Measurements from ENCODE around the gene SLC35A3.

The SLC35A3 gene

DNA sequence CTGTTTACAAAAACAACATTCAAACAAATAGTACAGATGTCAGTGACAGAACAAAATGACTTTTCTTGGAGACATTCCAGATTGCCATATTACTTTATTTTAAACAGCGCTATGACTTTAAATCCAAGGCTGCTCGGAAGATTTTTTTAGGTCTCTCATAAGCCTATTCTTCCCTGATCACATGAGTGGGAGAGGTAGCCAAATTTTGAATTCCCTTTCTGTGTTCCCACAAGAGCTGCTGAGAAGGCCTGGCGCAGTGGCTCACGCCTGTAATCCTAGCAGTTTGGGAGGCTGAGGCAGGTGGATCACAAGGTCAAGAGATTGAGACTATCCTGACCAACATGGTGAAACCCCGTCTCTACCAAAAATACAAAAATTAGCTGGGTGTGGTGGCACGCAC is 53.7 kb downstream of the SLC35A3 start:
- Histone ChIP-seq H3K36me3 (no peaks in the 10 kb centered on the region), H3K27ac (no peak overlapping the region), H3K27me3 (no peaks in the 10 kb centered on the region), H3K4me3 (ENCODE audit: low read depth in 1 of 2, low read length in 1 of 2) (no peak overlapping the region), H3K4me1 (ENCODE audit: control insufficient read depth in 1 of 2, insufficient read depth in 1 of 2, low read depth in 1 of 2, low read length in 1 of 2) (no peaks in the 10 kb centered on the region), H3K9me3 (no peaks in the 10 kb centered on the region)
- TF ChIP-seq, protein P1, sequence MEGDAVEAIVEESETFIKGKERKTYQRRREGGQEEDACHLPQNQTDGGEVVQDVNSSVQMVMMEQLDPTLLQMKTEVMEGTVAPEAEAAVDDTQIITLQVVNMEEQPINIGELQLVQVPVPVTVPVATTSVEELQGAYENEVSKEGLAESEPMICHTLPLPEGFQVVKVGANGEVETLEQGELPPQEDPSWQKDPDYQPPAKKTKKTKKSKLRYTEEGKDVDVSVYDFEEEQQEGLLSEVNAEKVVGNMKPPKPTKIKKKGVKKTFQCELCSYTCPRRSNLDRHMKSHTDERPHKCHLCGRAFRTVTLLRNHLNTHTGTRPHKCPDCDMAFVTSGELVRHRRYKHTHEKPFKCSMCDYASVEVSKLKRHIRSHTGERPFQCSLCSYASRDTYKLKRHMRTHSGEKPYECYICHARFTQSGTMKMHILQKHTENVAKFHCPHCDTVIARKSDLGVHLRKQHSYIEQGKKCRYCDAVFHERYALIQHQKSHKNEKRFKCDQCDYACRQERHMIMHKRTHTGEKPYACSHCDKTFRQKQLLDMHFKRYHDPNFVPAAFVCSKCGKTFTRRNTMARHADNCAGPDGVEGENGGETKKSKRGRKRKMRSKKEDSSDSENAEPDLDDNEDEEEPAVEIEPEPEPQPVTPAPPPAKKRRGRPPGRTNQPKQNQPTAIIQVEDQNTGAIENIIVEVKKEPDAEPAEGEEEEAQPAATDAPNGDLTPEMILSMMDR (IDR thresholded peaks at IDR 0.05): no peak

- no peak overlapping the region for H3K27ac ChIP-seq
- no peak overlapping the region for H3K4me3 ChIP-seq (ENCODE audit: low read depth in 1 of 2, low read length in 1 of 2)
Measured at GRCh38 chr1:100027212-100027611, 57.4 kb downstream of the SLC35A3 start.

DNA sequence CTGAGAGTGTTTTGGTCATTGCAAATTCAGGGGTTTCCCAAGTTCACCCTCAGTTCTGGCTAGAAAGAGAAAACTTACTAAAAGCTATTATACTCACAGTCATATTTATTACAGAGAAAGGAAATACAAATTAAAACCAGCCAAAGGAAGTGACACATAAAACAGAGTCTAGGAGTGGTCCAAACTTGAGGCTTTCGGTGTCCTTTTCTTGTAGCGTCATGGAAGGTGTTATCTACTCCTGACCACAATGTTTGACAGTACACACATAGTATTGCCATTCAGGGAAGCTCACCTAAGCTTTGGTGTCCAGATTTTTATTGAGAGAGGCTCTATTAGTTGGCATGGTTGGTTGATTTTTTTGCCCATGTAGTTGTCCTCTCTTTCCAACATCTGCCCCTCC is 59.0 kb downstream of the SLC35A3 start:
- Histone ChIP-seq H3K27me3 (no peaks in the 10 kb centered on the region), H3K36me3 (no peaks in the 10 kb centered on the region), H3K4me1 (ENCODE audit: control insufficient read depth in 1 of 2, insufficient read depth in 1 of 2, low read depth in 1 of 2, low read length in 1 of 2) (no peaks in the 10 kb centered on the region), H3K27ac (no peak overlapping the region), H3K4me3 (ENCODE audit: low read depth in 1 of 2, low read length in 1 of 2) (no peak overlapping the region), H3K9me3 (no peaks in the 10 kb centered on the region)
- TF ChIP-seq, protein P1 (IDR thresholded peaks at IDR 0.05): no peak

More at GRCh38 chr1:100027212-100027611, 57.4 kb downstream of the SLC35A3 start:
- Histone ChIP-seq H3K4me1 (ENCODE audit: control insufficient read depth in 1 of 2, insufficient read depth in 1 of 2, low read depth in 1 of 2, low read length in 1 of 2) (no peaks in the 10 kb centered on the region), H3K9me3 (no peaks in the 10 kb centered on the region), H3K36me3 (no peaks in the 10 kb centered on the region), H3K27me3 (no peaks in the 10 kb centered on the region)
- TF ChIP-seq, protein P1 (IDR thresholded peaks at IDR 0.05): no peak

GRCh38 chr1:100034470-100034869 is 64.7 kb downstream of the SLC35A3 start:
- H3K4me3 ChIP-seq (ENCODE audit: low read depth in 1 of 2, low read length in 1 of 2): no peak overlapping the region
- H3K27me3 ChIP-seq: no peaks in the 10 kb centered on the region
- H3K36me3 ChIP-seq: no peaks in the 10 kb centered on the region
- TF ChIP-seq, protein P1 (IDR thresholded peaks at IDR 0.05): no peak
- peaks cover 13 to 19% of the 10 kb centered on the region in 2 experiments for H3K4me1 ChIP-seq (ENCODE audit: control insufficient read depth in 1 of 2, insufficient read depth in 1 of 2, low read depth in 1 of 2, low read length in 1 of 2)
- no peaks in the 10 kb centered on the region for H3K9me3 ChIP-seq
- no peak overlapping the region for H3K27ac ChIP-seq

- Histone ChIP-seq H3K4me3 (ENCODE audit: low read depth in 1 of 2, low read length in 1 of 2) (no peak overlapping the region), H3K9me3 (no peaks in the 10 kb centered on the region), H3K4me1 (ENCODE audit: control insufficient read depth in 1 of 2, insufficient read depth in 1 of 2, low read depth in 1 of 2, low read length in 1 of 2) (peaks cover 20 to 26% of the 10 kb centered on the region in 2 experiments), H3K27me3 (no peaks in the 10 kb centered on the region), H3K36me3 (no peaks in the 10 kb centered on the region), H3K27ac (no peak overlapping the region)
- TF ChIP-seq, protein P1 (IDR thresholded peaks at IDR 0.05): no peak
Measured at GRCh38 chr1:100035214-100035613, 65.4 kb downstream of the SLC35A3 start.
